GM21619 (cell line): ENCODE data around the gene ZXDC.

Experiments
- ATAC-seq: cut with Tn5 transposase; IDR thresholded peaks from one replicate; pipeline ENCODE4 v1.9.1; 2021; ENCODE audit not compliant: unreplicated experiment

The ZXDC gene

GRCh38 chr3:126454437-126455198 is 21.1 kb downstream of the ZXDC start:
- ATAC-seq, result no peak

GRCh38 chr3:126454025-126454424 is 21.7 kb downstream of the ZXDC start:
- ATAC-seq, result no peak

- ATAC-seq, result no peak
Observed at GRCh38 chr3:126452213-126452612, 23.5 kb downstream of the ZXDC start.

GRCh38 chr3:126451511-126451910 is 24.2 kb downstream of the ZXDC start:
- no peak for ATAC-seq

GRCh38 chr3:126450744-126451143 is 24.9 kb downstream of the ZXDC start:
- ATAC-seq, result no peak

- ATAC-seq, result no peak
Observed at GRCh38 chr3:126450219-126450618, 25.5 kb downstream of the ZXDC start.

GRCh38 chr3:126449621-126450051 is 26.1 kb downstream of the ZXDC start:
- no peak for ATAC-seq

GRCh38 chr3:126448893-126449180 is 26.9 kb downstream of the ZXDC start:
- no peak for ATAC-seq

GRCh38 chr3:126448136-126448892 is 27.4 kb downstream of the ZXDC start:
- no peak for ATAC-seq

- ATAC-seq, result no peak
Observed at GRCh38 chr3:126447456-126448106, 28.1 kb downstream of the ZXDC start.

- ATAC-seq, result no peak
Observed at GRCh38 chr3:126446791-126447190, 28.9 kb downstream of the ZXDC start.

GRCh38 chr3:126446301-126446700 is 29.4 kb downstream of the ZXDC start:
- ATAC-seq, result no peak

- no peak for ATAC-seq
Observed at GRCh38 chr3:126445506-126445905, 30.2 kb downstream of the ZXDC start.

GRCh38 chr3:126442856-126443242 is 32.8 kb downstream of the ZXDC start:
- ATAC-seq, result no peak

- ATAC-seq, result no peak
Observed at GRCh38 chr3:126442094-126442855, 33.4 kb downstream of the ZXDC start.

- no peak for ATAC-seq
Observed at GRCh38 chr3:126441256-126441880, 34.3 kb downstream of the ZXDC start.

GRCh38 chr3:126440709-126440995 is 35.0 kb downstream of the ZXDC start:
- no peak for ATAC-seq

GRCh38 chr3:126439968-126440708 is 35.6 kb downstream of the ZXDC start:
- no peak for ATAC-seq

- no peak for ATAC-seq
Observed at GRCh38 chr3:126439346-126439967, 36.2 kb downstream of the ZXDC start.

- ATAC-seq, result no peak
Observed at GRCh38 chr3:126438746-126439145, 36.9 kb downstream of the ZXDC start.
